CD8-positive, alpha-beta memory T cell (primary cell): Measurements from ENCODE around the gene TUBGCP2. TPM values are rescaled to one million over a fixed set of nuclear protein-coding genes. Genes with fewer than 3 reads are reported as not detected.
A peak's percentile ranks its signal among the peaks of the same experiment; 100 is the strongest.

Experiments used
- CTCF ChIA-PET: fragments of 350-600 bp; sonication (Branson Sonifier 250); formaldehyde crosslinking; loops from one replicate; lab custom pipeline; 2021; ENCODE audit warnings: antibody characterized with exemption; lab: Charles Lee
- POLR2A ChIA-PET: fragments of 350-600 bp; sonication (Branson Sonifier 250); formaldehyde crosslinking; loops from one replicate; lab custom pipeline; 2021; ENCODE audit warnings: antibody characterized with exemption; lab: Charles Lee
- DNase-seq, 5 donors: peaks; one replicate each; pipeline versions ENCODE4 v3.0.0 to v3.0.0-alpha.2; 2020 to 2022; ENCODE audit warnings: mixed read lengths in 1 of 5
- H3K27ac ChIP-seq: one replicate; pipeline ENCODE4 v1.7.0; 2013; ENCODE audit warnings: low read depth, mild to moderate bottlenecking, low read length, moderate library complexity
- H3K27me3 ChIP-seq: 2 replicates; pipeline ENCODE4 v1.7.0; 2013; ENCODE audit warnings: low read length, mild to moderate bottlenecking; ENCODE audit not compliant: insufficient read depth, poor library complexity, severe bottlenecking
- H3K36me3 ChIP-seq: 2 replicates; pipeline ENCODE4 v1.7.0; 2013; ENCODE audit warnings: mild to moderate bottlenecking, low read length, moderate library complexity; ENCODE audit not compliant: insufficient read depth
- H3K4me1 ChIP-seq: 2 replicates; pipeline ENCODE4 v1.7.0; 2013; ENCODE audit warnings: mild to moderate bottlenecking, low read length, moderate library complexity; ENCODE audit not compliant: insufficient read depth
- H3K4me3 ChIP-seq: 2 replicates; pipeline ENCODE4 v1.7.0; 2013; ENCODE audit warnings: mild to moderate bottlenecking, low read length
- H3K9me3 ChIP-seq: 2 replicates; pipeline ENCODE4 v1.7.0; 2013; ENCODE audit warnings: mild to moderate bottlenecking, low read length
- H3K27ac Mint-ChIP-seq, 8 donors: one replicate each; pipeline ENCODE4 v1.8.0; 2020 to 2021; ENCODE audit warnings: mixed read lengths in 8 of 8, mild to moderate bottlenecking in 6 of 8, inconsistent platforms in 3 of 8, moderate library complexity in 3 of 8
- H3K27me3 Mint-ChIP-seq, 2 donors: one replicate each; pipeline ENCODE4 v1.8.0; 2020 to 2021; ENCODE audit warnings: mixed read lengths in 2 of 2, mild to moderate bottlenecking in 1 of 2, moderate library complexity in 1 of 2
- H3K36me3 Mint-ChIP-seq, 3 donors: one replicate each; pipeline ENCODE4 v1.8.0; 2020 to 2021; ENCODE audit warnings: mixed read lengths in 3 of 3, inconsistent platforms in 1 of 3, mild to moderate bottlenecking in 1 of 3
- H3K4me1 Mint-ChIP-seq, 3 donors: one replicate each; pipeline ENCODE4 v1.8.0; 2020 to 2021; ENCODE audit warnings: mixed read lengths in 3 of 3, inconsistent platforms in 1 of 3, mild to moderate bottlenecking in 1 of 3
- H3K4me3 Mint-ChIP-seq, 7 donors: one replicate each; pipeline ENCODE4 v1.8.0; 2020 to 2021; ENCODE audit warnings: mixed read lengths in 7 of 7, mild to moderate bottlenecking in 6 of 7, moderate library complexity in 4 of 7, inconsistent platforms in 2 of 7
- H3K9me3 Mint-ChIP-seq, 5 donors: one replicate each; pipeline ENCODE4 v1.8.0; 2020 to 2022; ENCODE audit warnings: mixed read lengths in 5 of 5, mild to moderate bottlenecking in 3 of 5, moderate library complexity in 2 of 5, inconsistent platforms in 1 of 5
- polyA plus RNA-seq: library from polyadenylated mRNA; unstranded; fragments of 300-500 nt; fragmentation: Illumina TruSeq; gene quantifications from one replicate; pipeline ENCODE4 v1.2.3, GENCODE V29; 2021
- total RNA-seq, 2 experiments: library from RNA; stranded (reverse); gene quantifications; one replicate each; pipeline ENCODE4 v1.2.3, GENCODE V29; 2021

TUBGCP2 gene
- total and polyA plus RNA-seq, 3 experiments from 2014 or later, result 39.9 to 68.1 (median 67.9) TPM

DNA sequence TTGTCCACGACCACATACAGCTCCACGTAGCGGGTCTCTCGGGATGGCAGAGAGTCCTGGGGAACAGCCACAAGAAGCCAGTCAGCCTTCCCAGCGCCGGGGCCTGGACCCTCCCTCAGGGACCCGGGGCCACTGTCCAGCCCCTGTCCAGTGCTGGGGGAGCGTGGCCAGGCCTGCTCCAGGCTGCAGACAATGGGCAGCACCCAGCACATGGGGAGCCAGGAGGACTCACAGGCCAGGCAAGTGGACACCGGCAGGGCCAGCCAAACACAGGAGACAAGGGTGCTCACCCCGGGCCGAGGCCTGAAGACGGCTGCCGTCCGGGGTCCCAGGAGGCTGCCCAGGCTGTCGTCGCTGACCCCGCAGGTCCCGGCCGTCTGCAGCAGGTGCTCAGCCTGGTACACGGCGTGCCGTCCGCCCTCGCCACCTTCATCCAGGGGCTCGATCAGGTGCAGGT, 35.7 kb downstream of the TUBGCP2 start:
- DNase-seq, result no peak
- H3K27ac ChIP-seq, result no peak overlapping the region
- no peak overlapping the region for H3K4me3 ChIP-seq
- peaks cover 0 to 43% (median 0%) of the 10 kb centered on the region in 3 donors for H3K36me3 Mint-ChIP-seq
- CTCF ChIA-PET, result no interaction called here
- H3K4me3 Mint-ChIP-seq, result no peak overlapping the region
- peak overlapping the region in 1 of 8 donors; percentile 32 for H3K27ac Mint-ChIP-seq
- no peaks in the 10 kb centered on the region for H3K27me3 Mint-ChIP-seq
- POLR2A ChIA-PET, result no interaction called here
- H3K9me3 Mint-ChIP-seq, result no peaks in the 10 kb centered on the region
- no peaks in the 10 kb centered on the region for H3K9me3 ChIP-seq
- peaks cover 11% of the 10 kb centered on the region for H3K36me3 ChIP-seq
- H3K27me3 ChIP-seq, result no peaks in the 10 kb centered on the region
- H3K4me1 Mint-ChIP-seq, result peaks cover 6 to 29% (median 16%) of the 10 kb centered on the region in 3 donors
- peaks cover 27% of the 10 kb centered on the region for H3K4me1 ChIP-seq

DNA sequence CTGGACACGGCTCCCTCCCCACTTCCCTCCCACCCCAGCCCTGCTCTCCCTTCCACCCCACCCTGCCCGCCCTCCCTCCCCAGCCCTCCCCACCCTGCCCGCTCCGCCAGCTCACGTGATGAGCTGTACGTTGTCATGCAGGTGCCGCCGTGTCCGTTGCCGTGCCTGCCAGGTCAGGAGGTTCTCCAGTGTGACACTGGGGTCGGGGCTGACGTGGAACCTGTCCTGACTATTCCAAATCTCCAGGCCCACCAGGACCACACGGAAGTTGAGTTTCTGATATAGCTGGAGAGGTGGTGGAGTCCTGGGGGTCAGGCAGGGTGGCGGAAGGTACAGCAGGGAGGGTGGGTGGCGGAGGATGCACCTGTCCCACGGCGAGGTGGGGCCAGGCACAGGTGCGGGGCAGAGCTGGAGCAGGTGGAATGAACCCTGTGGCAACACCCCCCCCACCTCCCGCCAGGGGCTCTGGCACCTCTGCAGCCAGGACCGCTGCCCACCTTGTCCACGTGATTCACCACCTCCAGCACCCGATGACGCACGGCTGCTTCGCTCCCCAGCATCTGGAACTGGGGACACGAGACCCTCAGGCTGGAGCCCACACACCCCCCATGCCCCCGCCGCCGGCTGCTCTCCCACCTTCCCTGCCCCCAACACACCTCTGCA, 36.2 kb downstream of the TUBGCP2 start:
- DNase-seq, result no peak
- peaks cover 11% of the 10 kb centered on the region for H3K36me3 ChIP-seq
- peaks cover 22% of the 10 kb centered on the region for H3K4me1 ChIP-seq
- H3K27me3 Mint-ChIP-seq, result no peaks in the 10 kb centered on the region
- CTCF ChIA-PET, result interaction anchor here (1.3 kb wide), 1 partner anchor 57 kb away, joined by 3 read pairs; no protein-coding TSS in a partner anchor
- H3K27me3 ChIP-seq, result no peaks in the 10 kb centered on the region
- POLR2A ChIA-PET, result interaction anchor here (0.7 kb wide), 1 partner anchor 42 kb away, joined by 3 read pairs; no protein-coding TSS in a partner anchor
- peaks cover 0 to 45% (median 0%) of the 10 kb centered on the region in 3 donors for H3K36me3 Mint-ChIP-seq
- peaks cover under 1 to 24% (median 11%) of the 10 kb centered on the region in 3 donors for H3K4me1 Mint-ChIP-seq
- no peaks in the 10 kb centered on the region for H3K9me3 ChIP-seq
- no peak overlapping the region for H3K4me3 ChIP-seq
- H3K4me3 Mint-ChIP-seq, result peak overlapping the region in 1 of 7 donors; percentile 73
- H3K27ac ChIP-seq, result no peak overlapping the region
- no peaks in the 10 kb centered on the region for H3K9me3 Mint-ChIP-seq
- peak overlapping the region in 3 of 8 donors; percentile 29 to 64 (median 42) for H3K27ac Mint-ChIP-seq

DNA sequence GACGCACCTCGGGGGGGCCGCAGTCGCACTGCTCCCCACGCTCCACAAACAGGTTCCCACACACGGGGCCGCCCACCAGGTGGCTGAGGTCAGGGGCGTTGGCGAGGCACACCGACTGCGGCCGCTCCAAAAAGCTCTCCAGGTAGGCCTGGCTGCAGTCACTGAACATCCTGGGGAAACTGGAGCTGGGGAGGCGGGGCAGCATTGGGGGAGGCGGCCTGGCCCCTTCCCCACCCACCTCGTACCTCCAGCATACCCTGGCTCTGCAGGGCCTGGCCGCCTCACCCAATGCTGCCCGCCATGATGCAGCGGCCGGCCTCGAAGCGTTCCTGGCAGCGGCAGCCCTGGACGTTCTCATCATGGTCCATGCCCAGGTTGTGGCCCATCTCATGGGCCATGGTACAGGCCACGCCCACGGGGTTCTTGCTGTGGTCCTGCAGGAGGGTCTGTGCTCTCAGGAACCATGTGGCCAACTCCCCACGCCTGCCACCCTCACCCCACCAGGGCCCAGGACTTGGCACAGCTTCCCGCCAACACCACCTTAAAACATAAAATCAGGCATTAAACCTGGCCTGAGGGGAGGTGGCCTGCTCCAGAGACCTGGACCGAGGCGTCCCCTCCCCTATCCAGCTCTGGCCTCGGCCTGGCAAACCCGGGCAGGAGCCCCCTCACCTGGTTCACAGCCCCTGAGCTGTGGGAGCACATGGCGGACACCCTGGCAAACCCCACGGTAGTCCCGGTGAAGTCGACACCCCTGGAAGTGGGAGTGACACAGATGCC, 37.0 kb downstream of the TUBGCP2 start:
- H3K4me3 Mint-ChIP-seq, result no peak overlapping the region
- no peaks in the 10 kb centered on the region for H3K27me3 Mint-ChIP-seq
- Histone ChIP-seq H3K4me3 (no peak overlapping the region), H3K9me3 (no peaks in the 10 kb centered on the region), H3K27me3 (no peaks in the 10 kb centered on the region), H3K4me1 (peaks cover 15% of the 10 kb centered on the region), H3K27ac (no peak overlapping the region), H3K36me3 (peaks cover 11% of the 10 kb centered on the region)
- ChIA-PET POLR2A (interaction anchor here (0.7 kb wide), 1 partner anchor 43 kb away, joined by 3 read pairs; no protein-coding TSS in a partner anchor), CTCF (interaction anchor here (1.3 kb wide), 1 partner anchor 58 kb away, joined by 3 read pairs; no protein-coding TSS in a partner anchor)
- peak overlapping the region in 4 of 8 donors; percentile 8 to 43 (median 36) for H3K27ac Mint-ChIP-seq
- H3K36me3 Mint-ChIP-seq, result peaks cover 0 to 45% (median 0%) of the 10 kb centered on the region in 3 donors
- H3K4me1 Mint-ChIP-seq, result peaks cover 0 to 19% (median 11%) of the 10 kb centered on the region in 3 donors
- no peaks in the 10 kb centered on the region for H3K9me3 Mint-ChIP-seq
- DNase-seq, result no peak

DNA sequence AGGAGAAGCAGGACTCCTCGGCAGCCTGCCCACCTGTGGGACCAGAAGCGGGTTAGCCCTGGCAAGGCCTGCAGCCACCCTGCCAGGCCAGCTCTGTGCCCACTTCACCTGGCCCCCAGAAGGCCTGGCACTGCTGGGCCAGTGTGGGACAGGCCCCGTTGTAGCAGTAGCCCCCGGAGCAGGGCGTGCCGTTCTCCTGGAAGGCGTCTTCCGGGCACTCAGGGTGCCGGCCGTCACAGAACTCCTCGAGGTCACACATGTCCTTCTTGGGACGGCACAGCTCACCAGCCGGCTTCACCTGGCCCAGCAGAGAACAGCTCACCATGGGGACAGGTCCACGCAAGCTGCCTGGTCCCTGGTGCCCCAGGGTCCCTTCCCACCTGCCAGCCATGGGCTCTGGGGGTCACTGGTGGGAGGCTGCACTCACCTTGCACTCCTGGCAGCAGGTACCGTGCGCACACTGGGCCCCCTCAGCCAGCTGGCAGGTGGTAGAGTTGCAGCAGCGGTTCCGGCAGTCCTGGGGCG, 37.8 kb downstream of the TUBGCP2 start:
- Mint-ChIP-seq H3K4me1 (peaks cover 3 to 17% (median 9%) of the 10 kb centered on the region in 3 donors), H3K27ac (peak overlapping the region in 1 of 8 donors; percentile 60), H3K36me3 (peaks cover 0 to 44% (median 0%) of the 10 kb centered on the region in 3 donors), H3K27me3 (no peaks in the 10 kb centered on the region), H3K4me3 (no peak overlapping the region), H3K9me3 (no peaks in the 10 kb centered on the region)
- H3K4me1 ChIP-seq, result peaks cover 11% of the 10 kb centered on the region
- no peak overlapping the region for H3K4me3 ChIP-seq
- POLR2A ChIA-PET, result no interaction called here
- H3K9me3 ChIP-seq, result no peaks in the 10 kb centered on the region
- H3K36me3 ChIP-seq, result peaks cover 11% of the 10 kb centered on the region
- no peak overlapping the region for H3K27ac ChIP-seq
- no peaks in the 10 kb centered on the region for H3K27me3 ChIP-seq
- no peak for DNase-seq
- CTCF ChIA-PET, result no interaction called here

DNA sequence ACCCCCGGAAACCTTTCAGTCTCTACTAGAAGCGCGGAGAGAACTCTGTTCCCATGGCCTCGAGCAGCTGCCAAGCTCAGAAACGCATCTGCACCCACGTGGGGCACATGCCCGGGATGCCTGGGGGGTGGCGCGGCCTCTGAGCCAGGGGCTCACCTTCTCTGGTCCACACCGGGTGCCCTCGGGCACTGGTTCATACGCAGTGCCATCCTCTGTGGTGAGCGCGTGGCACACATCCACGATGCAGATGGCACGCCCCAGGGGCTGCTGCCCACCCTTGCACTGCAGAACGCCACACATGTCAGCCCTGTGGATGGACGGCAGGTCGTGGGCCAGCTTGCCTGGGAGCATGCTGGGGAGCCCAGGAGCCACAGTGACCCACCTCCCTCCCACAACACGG, 38.5 kb downstream of the TUBGCP2 start:
- Histone ChIP-seq H3K9me3 (no peaks in the 10 kb centered on the region), H3K27ac (no peak overlapping the region), H3K4me1 (peaks cover 9% of the 10 kb centered on the region), H3K27me3 (no peaks in the 10 kb centered on the region), H3K36me3 (peaks cover 11% of the 10 kb centered on the region), H3K4me3 (no peak overlapping the region)
- no peaks in the 10 kb centered on the region for H3K27me3 Mint-ChIP-seq
- H3K4me3 Mint-ChIP-seq, result peak overlapping the region in 1 of 7 donors; percentile 32
- peaks cover 0 to 46% (median 0%) of the 10 kb centered on the region in 3 donors for H3K36me3 Mint-ChIP-seq
- H3K4me1 Mint-ChIP-seq, result peaks cover 9 to 17% (median 9%) of the 10 kb centered on the region in 3 donors
- POLR2A ChIA-PET, result no interaction called here
- H3K9me3 Mint-ChIP-seq, result no peaks in the 10 kb centered on the region
- H3K27ac Mint-ChIP-seq, result no peak overlapping the region
- DNase-seq, result no peak
- CTCF ChIA-PET, result no interaction called here

DNA sequence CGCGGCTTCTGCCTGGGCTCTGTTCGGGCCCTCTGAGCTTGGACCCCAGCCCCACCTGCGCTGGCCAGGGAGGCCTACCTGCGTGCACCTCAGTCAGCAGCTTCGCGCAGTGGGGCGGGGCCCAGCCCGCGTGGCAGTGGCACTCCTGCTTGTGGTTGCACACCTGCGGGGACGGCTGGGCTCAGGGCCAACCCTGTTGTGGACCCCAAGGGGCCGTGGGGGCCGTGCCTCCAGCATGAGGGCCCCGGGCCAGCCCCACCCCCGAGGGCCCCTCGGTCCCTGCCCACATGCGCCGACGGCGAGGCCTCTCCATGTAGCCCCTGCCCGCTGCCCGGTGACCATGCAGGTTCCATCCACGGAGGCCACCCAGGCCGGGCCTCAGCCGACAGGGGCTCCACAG, 39.3 kb downstream of the TUBGCP2 start:
- Mint-ChIP-seq H3K4me3 (peak overlapping the region in 1 of 7 donors; percentile 61), H3K27ac (no peak overlapping the region), H3K4me1 (peaks cover 9 to 17% (median 15%) of the 10 kb centered on the region in 3 donors), H3K27me3 (no peaks in the 10 kb centered on the region), H3K9me3 (no peaks in the 10 kb centered on the region), H3K36me3 (peaks cover 0 to 41% (median 0%) of the 10 kb centered on the region in 3 donors)
- no peaks in the 10 kb centered on the region for H3K9me3 ChIP-seq
- H3K27ac ChIP-seq, result no peak overlapping the region
- DNase-seq, result no peak
- H3K4me3 ChIP-seq, result no peak overlapping the region
- H3K36me3 ChIP-seq, result peaks cover 11% of the 10 kb centered on the region
- peaks cover 10% of the 10 kb centered on the region for H3K4me1 ChIP-seq
- POLR2A ChIA-PET, result no interaction called here
- CTCF ChIA-PET, result no interaction called here
- no peaks in the 10 kb centered on the region for H3K27me3 ChIP-seq

DNA sequence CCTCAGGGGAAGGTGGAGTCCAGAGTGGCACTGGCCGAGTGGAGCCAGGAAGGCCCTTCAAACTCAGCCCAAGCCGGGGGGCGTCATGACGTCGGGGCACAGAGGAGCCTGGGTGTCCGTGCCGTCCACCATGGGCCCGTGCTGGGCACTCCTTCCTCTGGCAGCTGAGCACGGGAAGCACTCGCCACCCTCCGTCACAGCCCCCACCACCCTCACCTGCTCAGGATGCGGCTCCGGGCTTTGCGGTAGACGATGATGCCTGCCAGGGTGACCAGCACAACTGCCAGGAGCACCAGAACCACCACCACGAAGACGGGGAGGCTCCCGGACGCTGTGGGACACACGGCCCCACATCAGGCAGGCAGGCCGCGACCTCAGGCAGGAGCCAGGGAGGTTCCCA, 40.1 kb downstream of the TUBGCP2 start:
- no peaks in the 10 kb centered on the region for H3K9me3 ChIP-seq
- H3K27ac ChIP-seq, result no peak overlapping the region
- no peak for DNase-seq
- ChIA-PET POLR2A (no interaction called here), CTCF (no interaction called here)
- no peak overlapping the region for H3K4me3 Mint-ChIP-seq
- no peaks in the 10 kb centered on the region for H3K27me3 ChIP-seq
- H3K36me3 Mint-ChIP-seq, result peaks cover 0 to 41% (median 0%) of the 10 kb centered on the region in 3 donors
- H3K4me1 ChIP-seq, result peaks cover 18% of the 10 kb centered on the region
- no peaks in the 10 kb centered on the region for H3K27me3 Mint-ChIP-seq
- H3K4me1 Mint-ChIP-seq, result peaks cover 16 to 25% (median 24%) of the 10 kb centered on the region in 3 donors
- peaks cover 11% of the 10 kb centered on the region for H3K36me3 ChIP-seq
- H3K9me3 Mint-ChIP-seq, result no peaks in the 10 kb centered on the region
- H3K4me3 ChIP-seq, result no peak overlapping the region
- H3K27ac Mint-ChIP-seq, result no peak overlapping the region
